Measurements from ENCODE around the gene KLHDC8A.

DNA sequence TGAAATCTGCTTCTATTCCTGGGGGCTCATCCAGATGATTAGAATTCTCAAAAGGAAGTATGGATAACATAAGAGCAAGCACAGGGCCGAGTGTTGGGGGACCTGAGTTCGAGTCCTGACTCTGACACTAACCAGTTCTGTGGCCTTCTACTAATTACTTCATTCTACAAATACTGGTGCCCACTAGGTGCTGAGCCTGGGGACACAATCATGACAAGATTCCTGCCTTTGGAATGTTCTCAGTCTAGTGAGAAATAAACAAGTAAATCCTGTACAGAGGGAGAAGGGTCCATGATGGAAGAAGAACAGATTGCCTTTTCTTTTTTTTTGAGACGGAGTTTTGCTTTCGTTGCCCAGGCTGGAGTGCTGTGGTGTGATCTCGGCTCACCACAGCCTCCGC is 32.9 kb downstream of the KLHDC8A start:
- TF ChIP-seq, protein P1, sequence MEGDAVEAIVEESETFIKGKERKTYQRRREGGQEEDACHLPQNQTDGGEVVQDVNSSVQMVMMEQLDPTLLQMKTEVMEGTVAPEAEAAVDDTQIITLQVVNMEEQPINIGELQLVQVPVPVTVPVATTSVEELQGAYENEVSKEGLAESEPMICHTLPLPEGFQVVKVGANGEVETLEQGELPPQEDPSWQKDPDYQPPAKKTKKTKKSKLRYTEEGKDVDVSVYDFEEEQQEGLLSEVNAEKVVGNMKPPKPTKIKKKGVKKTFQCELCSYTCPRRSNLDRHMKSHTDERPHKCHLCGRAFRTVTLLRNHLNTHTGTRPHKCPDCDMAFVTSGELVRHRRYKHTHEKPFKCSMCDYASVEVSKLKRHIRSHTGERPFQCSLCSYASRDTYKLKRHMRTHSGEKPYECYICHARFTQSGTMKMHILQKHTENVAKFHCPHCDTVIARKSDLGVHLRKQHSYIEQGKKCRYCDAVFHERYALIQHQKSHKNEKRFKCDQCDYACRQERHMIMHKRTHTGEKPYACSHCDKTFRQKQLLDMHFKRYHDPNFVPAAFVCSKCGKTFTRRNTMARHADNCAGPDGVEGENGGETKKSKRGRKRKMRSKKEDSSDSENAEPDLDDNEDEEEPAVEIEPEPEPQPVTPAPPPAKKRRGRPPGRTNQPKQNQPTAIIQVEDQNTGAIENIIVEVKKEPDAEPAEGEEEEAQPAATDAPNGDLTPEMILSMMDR (IDR thresholded peaks at IDR 0.05) = no peak
- TF ChIP-seq EP300 (IDR thresholded peaks at IDR 0.05) = no peak
- no peak for TF ChIP-seq POLR2A (IDR thresholded peaks at IDR 0.05)

Data from tibial nerve (tissue), 4 donors.